Liver (tissue), 9 donors: ENCODE data around the gene KRTAP19-7. TPM values are rescaled to one million over a fixed set of nuclear protein-coding genes. Genes with fewer than 3 reads are reported as not detected.

Source experiments
- DNase-seq: peaks from one replicate; pipeline ENCODE4 v3.0.0-alpha.2; 2017; ENCODE audit warnings: low spot score
- H3K27ac ChIP-seq, 2 donors: one replicate each; pipeline ENCODE4 v1.7.0; 2013; ENCODE audit warnings: inconsistent platforms in 2 of 2, low read length in 2 of 2, control low read depth in 1 of 2, low read depth in 1 of 2, mild to moderate bottlenecking in 1 of 2
- H3K27me3 ChIP-seq, 4 donors: one replicate each; pipeline versions ENCODE4 v1.6.1 to v1.7.0; 2013; ENCODE audit warnings: low read length in 3 of 4, inconsistent platforms in 1 of 4, mild to moderate bottlenecking in 1 of 4, moderate library complexity in 1 of 4; ENCODE audit not compliant: control insufficient read depth in 4 of 4, insufficient read depth in 4 of 4
- H3K36me3 ChIP-seq, 4 donors: one replicate each; pipeline versions ENCODE4 v1.6.1 to v1.7.0; 2013; ENCODE audit warnings: low read length in 3 of 4, mild to moderate bottlenecking in 3 of 4, low read depth in 1 of 4, moderate library complexity in 1 of 4; ENCODE audit not compliant: control insufficient read depth in 4 of 4, insufficient read depth in 3 of 4
- H3K4me1 ChIP-seq, 4 donors: one replicate each; pipeline versions ENCODE4 v1.6.1 to v1.7.0; 2013; ENCODE audit warnings: low read length in 3 of 4, mild to moderate bottlenecking in 3 of 4, moderate library complexity in 1 of 4; ENCODE audit not compliant: control insufficient read depth in 4 of 4, insufficient read depth in 4 of 4
- H3K4me3 ChIP-seq, 3 donors: one replicate each; pipeline versions ENCODE4 v1.6.1 to v1.7.0; 2013; ENCODE audit warnings: low read length in 3 of 3, control low read depth in 1 of 3, low read depth in 1 of 3, mild to moderate bottlenecking in 1 of 3
- H3K9ac ChIP-seq, 2 donors: one replicate each; pipeline ENCODE4 v1.7.0; 2013; ENCODE audit warnings: low read length in 2 of 2, mild to moderate bottlenecking in 2 of 2, moderate library complexity in 2 of 2, control low read depth in 1 of 2, low read depth in 1 of 2
- H3K9me3 ChIP-seq, 4 donors: one replicate each; pipeline versions ENCODE4 v1.6.1 to v1.7.0; 2013; ENCODE audit warnings: low read length in 3 of 4; ENCODE audit not compliant: control insufficient read depth in 4 of 4
- ATF3 ChIP-seq: IDR thresholded peaks from 2 replicates; pipeline ENCODE4 v1.6.1; 2016; ENCODE audit warnings: antibody characterized with exemption
- CTCF ChIP-seq: fragments of 150-350 bp; IDR thresholded peaks from 2 replicates; pipeline ENCODE4 v1.5.1; 2017; ENCODE audit warnings: improper control_type of control experiment, low read depth, low read length; ENCODE audit not compliant: missing input control
- FOXA2 ChIP-seq: IDR thresholded peaks from 2 replicates; pipeline ENCODE4 v1.6.1; 2016; ENCODE audit warnings: antibody characterized with exemption
- GABPA ChIP-seq, 2 donors: IDR thresholded peaks in 1 of 2; conservative IDR thresholded peaks in 1 of 2; 2 replicates each; pipeline ENCODE4 v1.6.1; 2016; ENCODE audit warnings: antibody characterized with exemption in 2 of 2, mild to moderate bottlenecking in 1 of 2, moderate library complexity in 1 of 2
- HNF4A ChIP-seq, 2 donors: conservative IDR thresholded peaks; 2 replicates each; pipeline ENCODE4 v1.6.1; 2016; ENCODE audit warnings: antibody characterized with exemption in 2 of 2, mild to moderate bottlenecking in 2 of 2
- HNF4G ChIP-seq: IDR thresholded peaks from 2 replicates; pipeline ENCODE4 v1.6.1; 2016; ENCODE audit warnings: antibody characterized with exemption
- JUND ChIP-seq, 2 donors: IDR thresholded peaks; 2 replicates each; pipeline ENCODE4 v1.6.1; 2016; ENCODE audit warnings: antibody characterized with exemption in 2 of 2
- NR2F2 ChIP-seq: IDR thresholded peaks from 2 replicates; pipeline ENCODE4 v1.6.1; 2016; ENCODE audit warnings: antibody characterized with exemption
- RAD21 ChIP-seq, 2 donors: IDR thresholded peaks; 2 replicates each; pipeline ENCODE4 v1.6.1; 2016; ENCODE audit warnings: antibody characterized with exemption in 2 of 2, mild to moderate bottlenecking in 2 of 2
- REST ChIP-seq: IDR thresholded peaks from 2 replicates; pipeline ENCODE4 v1.6.1; 2016; ENCODE audit warnings: antibody characterized with exemption, mild to moderate bottlenecking
- RXRA ChIP-seq, 2 donors: IDR thresholded peaks; 2 replicates each; pipeline ENCODE4 v1.6.1; 2017 to 2018; ENCODE audit warnings: antibody characterized with exemption in 2 of 2, mild to moderate bottlenecking in 1 of 2
- TAF1 ChIP-seq: conservative IDR thresholded peaks from 2 replicates; pipeline ENCODE4 v1.6.1; 2016; ENCODE audit warnings: antibody characterized with exemption, mild to moderate bottlenecking
- YY1 ChIP-seq: IDR thresholded peaks from 2 replicates; pipeline ENCODE4 v1.6.1; 2016; ENCODE audit warnings: antibody characterized with exemption, mild to moderate bottlenecking
- WGBS: extraction: QIAGEN DNeasy Blood & Tissue Kit; methylation state at CpG from one replicate; pipeline ENCODE4 v1.1.7; 2013; 5-methylcytosine and 5-hydroxymethylcytosine counted together
- polyA plus RNA-seq, 2 donors: library from polyadenylated mRNA; stranded (reverse) in 1 of 2; unstranded in 1 of 2; fragments of 200-250 nt in 1 of 2; fragments of >200 nt in 1 of 2; fragmentation: Nextera tagmentation in 1 of 2; extraction: Ambion mirVana in 1 of 2; gene quantifications; one replicate each; pipeline versions ENCODE4 v1.2.1 to v1.2.3, GENCODE V29; 2013 to 2015
- total RNA-seq, 2 donors: library from RNA; depleted of rRNA; stranded (reverse); fragments of >200 nt; gene quantifications; one replicate each; pipeline ENCODE4 v1.2.3, GENCODE V29; 2014
- donor health status: healthy.
- donor health status: healthy.
- donor health status: healthy.
- donor health status: healthy.
- donor health status: healthy.

Gene KRTAP19-7
- total and polyA plus RNA-seq, 4 donors: not detected

- TF ChIP-seq CTCF (no peak), RXRA (IDR thresholded peaks at IDR 0.05) (no peak), HNF4G (no peak), HNF4A (conservative IDR thresholded peaks at IDR 0.05) (no peak)
Observed at GRCh38 chr21:30567617-30568016, 6.5 kb upstream of the KRTAP19-7 start (continued).

- Histone ChIP-seq H3K27me3 (no peaks in the 10 kb centered on the region), H3K9ac (no peak overlapping the region), H3K36me3 (no peaks in the 10 kb centered on the region), H3K9me3 (no peaks in the 10 kb centered on the region), H3K27ac (no peak overlapping the region), H3K4me3 (no peak overlapping the region), H3K4me1 (no peaks in the 10 kb centered on the region)
- WGBS: 77% methylated on average over 2 of the region's 2 CpGs
- TF ChIP-seq NR2F2: no peak
- no peak for TF ChIP-seq GABPA (IDR thresholded peaks at IDR 0.05 in 1 of 2, conservative IDR thresholded peaks at IDR 0.05 in 1 of 2)
- TF ChIP-seq RAD21 (IDR thresholded peaks at IDR 0.05): no peak
- TF ChIP-seq HNF4A (conservative IDR thresholded peaks at IDR 0.05): no peak
- TF ChIP-seq JUND (IDR thresholded peaks at IDR 0.05): no peak
- DNase-seq: no peak
Observed at GRCh38 chr21:30563630-30564029, 2.5 kb upstream of the KRTAP19-7 start.

- 62% methylated on average over 6 of the region's 6 CpGs for WGBS
- Histone ChIP-seq H3K4me1 (no peaks in the 10 kb centered on the region), H3K27me3 (no peaks in the 10 kb centered on the region), H3K36me3 (no peaks in the 10 kb centered on the region), H3K9ac (no peak overlapping the region), H3K4me3 (no peak overlapping the region), H3K27ac (no peak overlapping the region), H3K9me3 (no peaks in the 10 kb centered on the region)
- DNase-seq: no peak
- no peak for TF ChIP-seq RAD21 (IDR thresholded peaks at IDR 0.05)
- no peak for TF ChIP-seq HNF4A (conservative IDR thresholded peaks at IDR 0.05)
- no peak for TF ChIP-seq ATF3
- no peak for TF ChIP-seq TAF1
- no peak for TF ChIP-seq FOXA2
- no peak for TF ChIP-seq YY1
- TF ChIP-seq CTCF: no peak
- TF ChIP-seq REST: no peak
Observed at GRCh38 chr21:30563072-30563471, 2.0 kb upstream of the KRTAP19-7 start.
